ENCODE data around the gene CEP350. TPM values are rescaled to one million over a fixed set of nuclear protein-coding genes. Genes with fewer than 3 reads are reported as not detected.

The CEP350 gene
- total RNA-seq, 1 experiment from 2014 or later: 27.6 TPM

DNA sequence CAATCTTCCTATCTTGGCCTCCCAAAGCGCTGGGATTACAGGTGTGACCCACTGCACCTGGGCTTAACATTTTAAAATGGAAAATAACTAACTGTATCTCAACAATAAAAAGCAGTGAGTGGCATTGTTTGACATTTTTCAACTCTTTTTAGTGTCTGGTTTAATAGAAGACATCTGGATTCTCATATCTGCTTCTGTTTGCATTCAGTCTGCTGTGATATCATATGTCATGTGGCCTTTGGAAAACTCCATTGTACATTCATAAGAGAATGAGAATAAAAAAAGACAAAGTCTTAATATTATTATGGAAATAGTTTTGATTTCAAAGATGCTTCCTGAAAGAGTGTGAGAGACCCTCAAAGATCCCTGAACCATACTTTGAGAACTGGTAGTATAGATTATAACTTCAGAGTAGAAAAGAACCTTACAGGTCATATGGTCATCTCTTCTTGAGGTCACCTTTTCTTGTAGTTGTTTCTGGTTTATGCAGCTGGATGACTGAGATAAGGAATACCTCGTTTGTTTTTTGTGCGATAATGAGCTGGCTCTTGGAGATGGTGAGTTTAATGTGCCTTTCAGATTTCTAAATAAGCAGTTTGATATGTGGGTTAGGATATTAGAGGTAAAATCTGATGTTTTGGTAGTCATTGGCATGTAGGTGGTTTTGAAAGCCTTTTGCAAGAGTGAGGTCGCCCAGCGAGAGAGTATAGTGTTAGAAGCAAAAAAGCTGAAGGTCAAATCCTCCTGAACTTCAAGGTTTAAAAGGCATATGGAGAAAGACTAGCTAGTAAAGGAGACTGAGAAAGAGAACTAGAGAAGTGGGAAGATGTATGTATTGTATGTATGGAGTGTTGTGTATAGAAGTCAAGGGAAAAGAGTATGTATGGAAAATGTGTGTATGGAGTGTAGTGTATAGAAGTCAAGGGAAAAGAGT lies 17.2 kb downstream of the CEP350 start:
- RAD21 ChIA-PET (ENCODE audit: low non-redundant PET in 1 of 2, low total read pairs in 2 of 2, uncharacterized antibody in 2 of 2, unreplicated experiment in 2 of 2): no interaction called here
- H2AFZ ChIP-seq (ENCODE audit: low read depth, low read length, poor library complexity, severe bottlenecking): no peak overlapping the region
- no peak for DNase-seq (ENCODE audit: low read depth, low spot score)
- H3K27ac ChIP-seq (ENCODE audit: low read depth, low read length): no peak overlapping the region
- no peaks in the 10 kb centered on the region for H3K27me3 ChIP-seq (ENCODE audit: insufficient read depth, low read length)
- no peaks in the 10 kb centered on the region for H3K4me1 ChIP-seq (ENCODE audit: control insufficient read depth in 1 of 2, insufficient read depth in 2 of 2, low read length in 2 of 2)
- H3K9me2 ChIP-seq (ENCODE audit: insufficient read depth): no peaks in the 10 kb centered on the region
- TF ChIP-seq TCF7L2 (IDR thresholded peaks at IDR 0.05; ENCODE audit: borderline replicate concordance, extremely low read depth, insufficient read depth, insufficient read length) (no peak), CBX3 (IDR thresholded peaks at IDR 0.05; ENCODE audit: low read depth) (no peak), SP1 (IDR thresholded peaks at IDR 0.05; ENCODE audit: low read depth) (no peak), ZFX (IDR thresholded peaks at IDR 0.05) (no peak), SIN3A (IDR thresholded peaks at IDR 0.05; ENCODE audit: low read depth) (no peak), POLR2A (IDR thresholded peaks at IDR 0.05; ENCODE audit: borderline replicate concordance, extremely low read depth, insufficient read depth, insufficient read length) (no peak), JUND (IDR thresholded peaks at IDR 0.05) (no peak), RAD21 (IDR thresholded peaks at IDR 0.05; ENCODE audit: low read depth) (no peak), POLR2AphosphoS5 (IDR thresholded peaks at IDR 0.05; ENCODE audit: low read depth, low read length) (no peak), EZH2 (IDR thresholded peaks at IDR 0.05) (no peak), EZH2phosphoT487 (IDR thresholded peaks at IDR 0.05; ENCODE audit: borderline replicate concordance) (no peak), FOSL1 (IDR thresholded peaks at IDR 0.05; ENCODE audit: low read depth) (no peak), ELF1 (IDR thresholded peaks at IDR 0.05; ENCODE audit: borderline replicate concordance, low read depth) (no peak)
- TF ChIP-seq, protein P1, sequence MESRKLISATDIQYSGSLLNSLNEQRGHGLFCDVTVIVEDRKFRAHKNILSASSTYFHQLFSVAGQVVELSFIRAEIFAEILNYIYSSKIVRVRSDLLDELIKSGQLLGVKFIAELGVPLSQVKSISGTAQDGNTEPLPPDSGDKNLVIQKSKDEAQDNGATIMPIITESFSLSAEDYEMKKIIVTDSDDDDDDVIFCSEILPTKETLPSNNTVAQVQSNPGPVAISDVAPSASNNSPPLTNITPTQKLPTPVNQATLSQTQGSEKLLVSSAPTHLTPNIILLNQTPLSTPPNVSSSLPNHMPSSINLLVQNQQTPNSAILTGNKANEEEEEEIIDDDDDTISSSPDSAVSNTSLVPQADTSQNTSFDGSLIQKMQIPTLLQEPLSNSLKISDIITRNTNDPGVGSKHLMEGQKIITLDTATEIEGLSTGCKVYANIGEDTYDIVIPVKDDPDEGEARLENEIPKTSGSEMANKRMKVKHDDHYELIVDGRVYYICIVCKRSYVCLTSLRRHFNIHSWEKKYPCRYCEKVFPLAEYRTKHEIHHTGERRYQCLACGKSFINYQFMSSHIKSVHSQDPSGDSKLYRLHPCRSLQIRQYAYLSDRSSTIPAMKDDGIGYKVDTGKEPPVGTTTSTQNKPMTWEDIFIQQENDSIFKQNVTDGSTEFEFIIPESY (IDR thresholded peaks at IDR 0.05; ENCODE audit: extremely low read depth, insufficient replicate concordance, low read length): no peak
- TF ChIP-seq, protein P2, sequence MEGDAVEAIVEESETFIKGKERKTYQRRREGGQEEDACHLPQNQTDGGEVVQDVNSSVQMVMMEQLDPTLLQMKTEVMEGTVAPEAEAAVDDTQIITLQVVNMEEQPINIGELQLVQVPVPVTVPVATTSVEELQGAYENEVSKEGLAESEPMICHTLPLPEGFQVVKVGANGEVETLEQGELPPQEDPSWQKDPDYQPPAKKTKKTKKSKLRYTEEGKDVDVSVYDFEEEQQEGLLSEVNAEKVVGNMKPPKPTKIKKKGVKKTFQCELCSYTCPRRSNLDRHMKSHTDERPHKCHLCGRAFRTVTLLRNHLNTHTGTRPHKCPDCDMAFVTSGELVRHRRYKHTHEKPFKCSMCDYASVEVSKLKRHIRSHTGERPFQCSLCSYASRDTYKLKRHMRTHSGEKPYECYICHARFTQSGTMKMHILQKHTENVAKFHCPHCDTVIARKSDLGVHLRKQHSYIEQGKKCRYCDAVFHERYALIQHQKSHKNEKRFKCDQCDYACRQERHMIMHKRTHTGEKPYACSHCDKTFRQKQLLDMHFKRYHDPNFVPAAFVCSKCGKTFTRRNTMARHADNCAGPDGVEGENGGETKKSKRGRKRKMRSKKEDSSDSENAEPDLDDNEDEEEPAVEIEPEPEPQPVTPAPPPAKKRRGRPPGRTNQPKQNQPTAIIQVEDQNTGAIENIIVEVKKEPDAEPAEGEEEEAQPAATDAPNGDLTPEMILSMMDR (IDR thresholded peaks at IDR 0.05 in 2 of 3, conservative IDR thresholded peaks at IDR 0.05 in 1 of 3; ENCODE audit: borderline replicate concordance in 1 of 3, insufficient read depth in 1 of 3, low read depth in 2 of 3, low read length in 2 of 3): no peak
- TF ChIP-seq, protein P3, sequence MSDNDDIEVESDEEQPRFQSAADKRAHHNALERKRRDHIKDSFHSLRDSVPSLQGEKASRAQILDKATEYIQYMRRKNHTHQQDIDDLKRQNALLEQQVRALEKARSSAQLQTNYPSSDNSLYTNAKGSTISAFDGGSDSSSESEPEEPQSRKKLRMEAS (IDR thresholded peaks at IDR 0.05): no peak
- H4K20me1 ChIP-seq (ENCODE audit: insufficient read depth): no peaks in the 10 kb centered on the region; the same call in 1 of the 2 replicates
- peaks cover 80% of the 10 kb centered on the region for H3K79me2 ChIP-seq (ENCODE audit: insufficient read depth, low read length)
- no peak overlapping the region for H3K4me3 ChIP-seq (replicated peaks in 1 of 2; ENCODE audit: low read depth in 1 of 2, low read length in 2 of 2)
- BruUV-seq (replicated peaks): no TSS peak
- CTCF ChIA-PET: no interaction called here
- POLR2A ChIA-PET: no interaction called here
- H3K4me2 ChIP-seq (ENCODE audit: low read length): no peak overlapping the region
- ATAC-seq: no peak
- no peaks in the 10 kb centered on the region; a peak in 1 of 4 replicates for H3K9me3 ChIP-seq (ENCODE audit: control insufficient read depth in 1 of 2, insufficient read depth in 1 of 2, low read depth in 1 of 2, low read length in 2 of 2)
- intact Hi-C loops (cut with micrococcal nuclease): no loop called here
- no peak overlapping the region for H3K9ac ChIP-seq (ENCODE audit: low read length)
- H3K36me3 ChIP-seq (ENCODE audit: control insufficient read depth in 1 of 2, insufficient read depth in 2 of 2, low read length in 2 of 2): no peaks in the 10 kb centered on the region

Measured in HCT116 (cell line).